K562 (cell line): ENCODE results near the gene CCDC60. TPM values are rescaled to one million over a fixed set of nuclear protein-coding genes. Genes with fewer than 3 reads are reported as not detected.

Experiments used
- ATAC-seq: fragments of 200-7000 bp; cut with Tn5 transposase; 3 replicates; pipeline ENCODE4 v1.9.1; 2020; ENCODE audit warnings: moderate library complexity
- BruUV-seq: library from RNA; stranded (reverse); fragments of 400-500 nt; replicated peaks from 2 replicates; lab custom pipeline; 2021; lab: Mats Ljungman, UMichigan
- CTCF ChIA-PET: fragments of 300-600 bp; formaldehyde crosslinking; extraction: SDS; loops from one replicate; lab custom pipeline; 2021; ENCODE audit warnings: low intra/inter-chr PET ratio; lab: Yijun Ruan, JAX
- POLR2A ChIA-PET: fragments of 300-600, 350-650 bp; sonication (Branson Sonifier 250); formaldehyde crosslinking; extraction: SDS; loops from one replicate; lab custom pipeline; 2021; ENCODE audit warnings: antibody characterized with exemption, inconsistent platforms; lab: Yijun Ruan, JAX
- DNase-seq, 4 experiments: peaks; one replicate each; pipeline versions ENCODE4 v3.0.0 to v3.0.0-alpha.2; 2011 to 2018; ENCODE audit warnings: low spot score in 3 of 4, mixed read lengths in 3 of 4; ENCODE audit errors: extremely low read depth in 1 of 4
- FAIRE-seq: peaks from 2 replicates; lab custom pipeline; 2011; peaks lifted over from hg19 to GRCh38; lab: Jason Lieb, UNC
- H2AFZ ChIP-seq: 2 replicates; pipeline ENCODE4 v1.6.0; 2011; ENCODE audit warnings: low read depth, low read length, control low read depth, inconsistent platforms
- H3K27ac ChIP-seq: fragments of 200-600 bp; 3 replicates; pipeline ENCODE4 v1.8.0; 2011; ENCODE audit warnings: low read depth, mild to moderate bottlenecking, control low read depth, inconsistent platforms, low read length, moderate library complexity, mixed read lengths; ENCODE audit errors: extremely low read depth
- H3K27me3 ChIP-seq, 2 experiments: fragments of 300-600 bp in 1 of 2; 2 replicates in 1 of 2; 3 replicates in 1 of 2; pipeline versions ENCODE4 v1.6.0 to v1.8.0; 2011; ENCODE audit warnings: inconsistent platforms in 2 of 2, low read length in 2 of 2, mild to moderate bottlenecking in 1 of 2, mixed read lengths in 1 of 2, moderate library complexity in 1 of 2; ENCODE audit not compliant: control insufficient read depth in 2 of 2, insufficient read depth in 2 of 2
- H3K36me3 ChIP-seq: fragments of 300-600 bp; 3 replicates; pipeline ENCODE4 v1.8.0; 2011; ENCODE audit warnings: mild to moderate bottlenecking, low read length, inconsistent platforms; ENCODE audit not compliant: control insufficient read depth, insufficient read depth
- H3K4me1 ChIP-seq, 2 experiments: fragments of 200-600 bp in 1 of 2; replicated peaks in 1 of 2; 2 replicates in 1 of 2; 3 replicates in 1 of 2; pipeline versions ENCODE4 v1.5.1 to v1.8.0; 2011; ENCODE audit warnings: inconsistent platforms in 2 of 2, low read length in 2 of 2, mild to moderate bottlenecking in 1 of 2, mixed read lengths in 1 of 2, moderate library complexity in 1 of 2; ENCODE audit not compliant: control insufficient read depth in 2 of 2, insufficient read depth in 2 of 2
- H3K4me2 ChIP-seq: 2 replicates; pipeline ENCODE4 v1.6.1; 2011; ENCODE audit warnings: low read length, control low read depth, inconsistent platforms, mixed read lengths; ENCODE audit not compliant: insufficient read depth
- H3K4me3 ChIP-seq: fragments of 200-600 bp; sonication (generic), shearing (Covaris generic); 2 replicates; pipeline ENCODE4 v1.5.1; 2016; ENCODE audit warnings: control low read depth, inconsistent platforms
- H3K79me2 ChIP-seq: fragments of 200-600 bp; 3 replicates; pipeline ENCODE4 v1.8.0; 2011; ENCODE audit warnings: low read length, inconsistent platforms; ENCODE audit not compliant: control insufficient read depth, insufficient read depth
- H3K9ac ChIP-seq, 2 experiments: 2 replicates each; pipeline versions ENCODE4 v1.6.0 to v1.6.1; 2011; ENCODE audit warnings: low read depth in 2 of 2, low read length in 2 of 2, control low read depth in 1 of 2, inconsistent platforms in 1 of 2, mild to moderate bottlenecking in 1 of 2, mixed read lengths in 1 of 2; ENCODE audit not compliant: insufficient read depth in 1 of 2
- H3K9me1 ChIP-seq: one replicate; pipeline ENCODE4 v1.6.0; 2011; ENCODE audit warnings: inconsistent platforms, mild to moderate bottlenecking, low read length, moderate library complexity; ENCODE audit not compliant: control insufficient read depth, insufficient read depth
- H3K9me3 ChIP-seq: replicated peaks from 2 replicates; pipeline ENCODE4 v1.5.1; 2011; ENCODE audit warnings: low read depth, low read length, inconsistent platforms; ENCODE audit not compliant: control insufficient read depth, insufficient read depth
- H4K20me1 ChIP-seq: replicated peaks from 2 replicates; pipeline ENCODE4 v1.6.1; 2011; ENCODE audit warnings: low read length, inconsistent platforms, mixed read lengths; ENCODE audit not compliant: control insufficient read depth, insufficient read depth
- ETV1 ChIP-seq: fragments of 450-650 bp; conservative IDR thresholded peaks from 2 replicates; pipeline ENCODE4 v1.6.1; 2016; ENCODE audit warnings: missing genetic modification characterization, control low read depth, low read depth, missing compliant biosample characterization
- HNRNPLL ChIP-seq: fragments of 200-400 bp; formaldehyde crosslinking; IDR thresholded peaks from 2 replicates; pipeline ENCODE4 v1.6.1; 2017; ENCODE audit warnings: low read length, low read depth, mild to moderate bottlenecking; ENCODE audit not compliant: poor library complexity, severe bottlenecking
- MEIS2 ChIP-seq: fragments of 450-650 bp; IDR thresholded peaks from 2 replicates; pipeline ENCODE4 v1.6.1; 2014; ENCODE audit warnings: mild to moderate bottlenecking; ENCODE audit not compliant: partially characterized antibody
- NR3C1 ChIP-seq: sonication (generic); formaldehyde crosslinking; IDR thresholded peaks from 2 replicates; pipeline ENCODE4 v1.8.1; 2022; ENCODE audit warnings: missing genetic modification reagents
- PBX2 ChIP-seq, 2 experiments: IDR thresholded peaks in 1 of 2; conservative IDR thresholded peaks in 1 of 2; 2 replicates each; pipeline ENCODE4 v1.6.1; 2016; ENCODE audit warnings: low read depth in 2 of 2, mild to moderate bottlenecking in 1 of 2, missing compliant biosample characterization in 1 of 2, missing genetic modification characterization in 1 of 2, moderate library complexity in 1 of 2
- ZNF175 ChIP-seq: fragments of 200-800 bp; sonication (Bioruptor generic); IDR thresholded peaks from 2 replicates; pipeline ENCODE4 v1.6.1; 2016; ENCODE audit warnings: low read depth, mild to moderate bottlenecking, missing genetic modification characterization, missing compliant biosample characterization
- WGBS: fragments of 100-300 bp; shearing (Covaris generic); methylation state at CpG from one replicate; pipeline ENCODE4 v1.1.6; 2016; ENCODE audit warnings: low coverage, mixed read lengths; ENCODE audit not compliant: insufficient coverage; ENCODE audit errors: missing lambda C conversion rate; 5-methylcytosine and 5-hydroxymethylcytosine counted together
- in situ Hi-C: fragments of 300-500 bp; cut with MboI; formaldehyde crosslinking; loops from 4 replicates; pipeline ENCODE4 v1.15.0; 2018; ENCODE audit warnings: inconsistent platforms, mixed read lengths
- intact Hi-C: fragments of 100-400 bp; cut with micrococcal nuclease; formaldehyde crosslinking; loops from 2 replicates; pipeline ENCODE4 v1.14.2; 2022
- polyA plus RNA-seq, 8 experiments: library from polyadenylated mRNA; depleted of rRNA in 4 of 8; stranded (reverse) in 5 of 8; unstranded in 3 of 8; fragments of >200 nt; fragmentation: Nextera tagmentation in 2 of 8; fragmentation: Illumina TruSeq in 1 of 8; extraction: Ambion mirVana in 2 of 8; extraction: Trizol in 1 of 8; gene quantifications; 2 replicates each; pipeline versions ENCODE4 v1.2.1 to v1.2.3, GENCODE V29; 2011 to 2014; ENCODE audit warnings: inconsistent platforms in 1 of 8, missing spikeins in 1 of 8
- total RNA-seq, 7 experiments: library from RNA; depleted of rRNA in 6 of 7; stranded (reverse); fragments of >200 nt in 6 of 7; fragmentation: Illumina TruSeq in 2 of 7; extraction: Trizol in 2 of 7; gene quantifications; 2 replicates each; pipeline versions ENCODE4 v1.2.1 to v1.2.3, GENCODE V29; 2011 to 2021; ENCODE audit warnings: low replicate concordance in 1 of 7

CCDC60 gene
- total and polyA plus RNA-seq, 9 of the 15 experiments (the other 6 are each of a cell fraction or from before 2014, with no cell fraction given) = not detected

- H3K27ac ChIP-seq = no peak overlapping the region
- ChIA-PET POLR2A (no interaction called here), CTCF (no interaction called here)
- peaks cover 0 to 6% of the 10 kb centered on the region in 2 experiments; a peak in 2 of 5 replicates for H3K27me3 ChIP-seq
- in situ Hi-C loops (no loop called here), intact Hi-C loops (no loop called here)
- DNase-seq (no peak), FAIRE-seq (no peak), ATAC-seq (no peak)
- no peaks in the 10 kb centered on the region for H3K79me2 ChIP-seq
- H3K4me1 ChIP-seq = no peaks in the 10 kb centered on the region
- no peak for TF ChIP-seq HNRNPLL
- H3K4me2 ChIP-seq = no peak overlapping the region
- H3K36me3 ChIP-seq = no peaks in the 10 kb centered on the region
- no peaks in the 10 kb centered on the region for H4K20me1 ChIP-seq
- H2AFZ ChIP-seq = no peak overlapping the region
- no peaks in the 10 kb centered on the region for H3K9me1 ChIP-seq
- no peak overlapping the region for H3K9ac ChIP-seq
- no peaks in the 10 kb centered on the region for H3K9me3 ChIP-seq
- no TSS peak for BruUV-seq
- no peak overlapping the region for H3K4me3 ChIP-seq
- 0% methylated on average over 3 of the region's 3 CpGs for WGBS
Observed at GRCh38 chr12:119369161-119369560, 34.6 kb downstream of the CCDC60 start.

- Histone ChIP-seq H3K79me2 (no peaks in the 10 kb centered on the region), H3K27ac (no peak overlapping the region), H3K9ac (no peak overlapping the region), H3K27me3 (peaks cover 0 to 10% of the 10 kb centered on the region in 2 experiments; a peak in 2 of 5 replicates), H3K36me3 (no peaks in the 10 kb centered on the region), H3K4me3 (no peak overlapping the region), H3K9me3 (no peaks in the 10 kb centered on the region), H4K20me1 (no peaks in the 10 kb centered on the region), H2AFZ (no peak overlapping the region), H3K4me2 (no peak overlapping the region), H3K9me1 (no peaks in the 10 kb centered on the region), H3K4me1 (no peaks in the 10 kb centered on the region)
- WGBS = 0% methylated on average over 10 of the region's 10 CpGs
- CTCF ChIA-PET = no interaction called here
- intact Hi-C loops (no loop called here), in situ Hi-C loops (no loop called here)
- FAIRE-seq = no peak
- BruUV-seq = no TSS peak
- POLR2A ChIA-PET = no interaction called here
- ATAC-seq = no peak
- TF ChIP-seq ETV1 (peak; percentile 48; the same call in 1 of the 2 replicates), PBX2 (CRISPR knock-in tag; IDR thresholded peaks at IDR 0.05; ENCODE audit: low read depth) (no peak), PBX2 (tag; conservative IDR thresholded peaks at IDR 0.05; ENCODE audit: low read depth) (peak; percentile 54), MEIS2 (peak; percentile 28), ZNF175 (CRISPR knock-in tag) (no peak), NR3C1 (no peak)
- no peak for DNase-seq
Observed at GRCh38 chr12:119369907-119370546, 35.5 kb downstream of the CCDC60 start.
